Sciatic nerve (tissue), 2 donors: Measurements from ENCODE around the gene PANK2. TPM values are rescaled to one million over a fixed set of nuclear protein-coding genes. Genes with fewer than 3 reads are reported as not detected.
"Not testable (repeated sequence)": the region's sequence is repeated elsewhere in the genome, so short reads cannot be mapped to it uniquely, and the experiment has no call there.

Source experiments
- ATAC-seq: fragments of 200-7000 bp; cut with Tn5 transposase; one replicate; pipeline ENCODE4 v1.9.1; 2020; ENCODE audit warnings: mild to moderate bottlenecking, moderate library complexity
- DNase-seq: peaks from one replicate; pipeline ENCODE4 v3.0.0-alpha.2; 2020; ENCODE audit warnings: low spot score
- intact Hi-C: fragments of 100-400 bp; cut with DNase I; formaldehyde crosslinking; loops from one replicate; pipeline ENCODE4 v1.14.2; 2022
- microRNA-seq: library from miRNA; unstranded; fragments of <30 nt; microRNA quantifications from one replicate; pipeline ENCODE4 v1.2.0, GENCODE V29; 2020
- total RNA-seq: library from RNA; stranded (reverse); fragmentation: NEBNext Ultra II Directional; extraction: Animal tissue kit (Norgen Biotek cat#: 25700); gene quantifications from one replicate; pipeline ENCODE4 v1.2.1, GENCODE V29; 2021
- donor health status: DM: no; HTN: no; CAD: no.
- donor health status: DM: no; HTN: no; CAD: no.

The PANK2 gene
- total RNA-seq, 1 donor from 2014 or later: 48.5 TPM

- DNase-seq (no peak), ATAC-seq (no peak)
- intact Hi-C loops: no loop called here
Measured at GRCh38 chr20:3940905-3941304, 51.7 kb downstream of the PANK2 start.

GRCh38 chr20:3946666-3947065 lies 57.5 kb downstream of the PANK2 start:
- DNase-seq, ATAC-seq, intact Hi-C loops: not testable (repeated sequence)

DNA sequence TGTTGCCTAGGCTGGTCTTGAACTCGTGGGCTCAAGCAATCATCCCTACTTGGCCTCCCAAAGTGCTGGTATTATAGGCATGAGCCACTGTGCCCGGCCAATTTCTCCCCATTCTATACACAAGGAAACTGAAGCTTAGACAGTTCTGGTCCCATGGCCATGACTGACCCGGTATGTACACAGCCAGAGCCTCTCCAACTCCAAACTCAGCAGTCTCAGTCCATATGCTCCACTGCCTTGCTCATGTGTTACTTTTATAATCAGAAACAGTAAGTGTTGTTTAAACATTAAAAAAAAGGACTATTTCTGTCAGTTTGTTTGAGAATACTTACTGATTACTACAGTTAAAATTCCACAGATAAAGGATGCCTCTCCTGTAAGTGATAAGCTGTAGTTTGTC lies 75.5 kb downstream of the PANK2 start:
- ATAC-seq (no peak), DNase-seq (no peak)
- intact Hi-C loops: no loop called here

DNA sequence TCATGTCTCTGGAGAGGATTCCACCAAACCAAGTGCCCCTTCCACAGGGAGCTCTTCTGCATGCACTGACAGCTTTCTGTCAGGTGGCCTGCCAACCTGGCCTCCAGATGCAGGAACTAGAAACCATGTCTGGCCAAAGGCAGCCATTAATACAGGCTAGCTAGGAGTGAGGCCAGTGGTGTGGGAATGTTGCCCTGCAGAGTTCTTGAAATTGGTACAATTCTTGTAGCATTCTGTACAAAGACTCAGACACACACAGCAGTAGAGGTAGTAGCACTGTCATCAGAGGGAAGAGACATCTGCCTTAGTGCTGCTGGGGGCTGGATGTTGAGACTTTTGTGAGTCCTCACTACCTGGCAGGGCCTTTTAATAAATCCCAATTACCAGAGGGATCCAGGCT lies 77.4 kb downstream of the PANK2 start:
- ATAC-seq (no peak), DNase-seq (no peak)
- intact Hi-C loops: no loop called here

DNA sequence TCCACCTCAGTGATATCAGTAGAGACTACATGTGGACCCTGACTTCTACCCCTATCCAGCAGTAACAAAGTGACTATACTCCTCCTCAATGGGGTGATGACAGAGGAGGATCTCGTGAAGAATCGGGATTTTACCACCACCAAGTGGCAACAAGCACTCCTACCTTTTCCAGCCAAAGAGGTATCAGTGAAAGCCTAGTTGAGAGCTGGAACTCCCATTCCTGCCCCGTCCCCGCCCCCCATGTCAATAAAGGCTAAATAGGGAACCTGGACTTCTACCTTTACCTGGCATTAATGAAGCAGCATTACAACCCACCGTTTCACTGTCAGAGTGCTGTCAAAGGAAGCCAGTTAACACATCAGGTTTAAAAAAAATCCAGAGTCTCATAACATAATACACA lies 80.8 kb downstream of the PANK2 start:
- ATAC-seq: no peak
- intact Hi-C loops: no loop called here

DNA sequence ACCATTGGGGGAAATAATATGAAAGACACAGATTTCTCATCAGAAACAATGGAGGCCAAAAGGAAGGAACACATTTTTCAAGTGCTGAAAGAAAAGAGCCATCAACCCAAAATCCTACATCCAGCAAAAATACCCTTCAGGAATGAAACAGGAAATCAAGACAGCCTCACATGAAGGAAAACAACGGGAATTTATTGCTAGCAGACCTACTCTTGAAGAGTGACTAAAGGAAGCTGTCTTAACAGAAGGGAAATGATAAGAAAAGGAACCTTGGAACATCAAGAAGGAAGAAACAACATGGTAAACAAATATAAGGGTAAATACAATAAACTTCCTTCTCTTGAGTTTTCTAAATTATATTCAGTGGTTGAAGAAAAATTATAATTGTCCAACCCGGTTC lies 82.0 kb downstream of the PANK2 start:
- intact Hi-C loops: no loop called here
- no peak for DNase-seq
- no peak for ATAC-seq

More for the DNA sequence above, 80.8 kb downstream of the PANK2 start:
- no peak for DNase-seq

DNA sequence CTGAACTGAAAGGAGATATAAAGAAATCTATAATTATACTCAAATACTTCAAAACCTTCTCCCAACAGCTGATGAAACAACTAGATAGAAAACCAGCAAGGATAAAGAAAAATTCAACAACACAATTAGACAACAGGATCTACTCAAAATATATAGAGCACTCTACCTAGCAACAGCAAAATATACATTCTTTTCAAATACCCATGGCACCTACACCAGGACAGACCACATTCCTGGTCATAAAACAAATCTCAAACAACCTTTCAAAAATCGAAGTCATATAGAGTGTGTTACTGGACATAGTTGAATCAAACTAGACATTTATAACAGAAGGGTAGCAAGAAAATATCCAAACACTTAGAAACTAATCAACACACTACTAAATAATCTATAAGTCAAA lies 83.0 kb downstream of the PANK2 start:
- no peak for DNase-seq
- intact Hi-C loops: no loop called here
- no peak for ATAC-seq

DNA sequence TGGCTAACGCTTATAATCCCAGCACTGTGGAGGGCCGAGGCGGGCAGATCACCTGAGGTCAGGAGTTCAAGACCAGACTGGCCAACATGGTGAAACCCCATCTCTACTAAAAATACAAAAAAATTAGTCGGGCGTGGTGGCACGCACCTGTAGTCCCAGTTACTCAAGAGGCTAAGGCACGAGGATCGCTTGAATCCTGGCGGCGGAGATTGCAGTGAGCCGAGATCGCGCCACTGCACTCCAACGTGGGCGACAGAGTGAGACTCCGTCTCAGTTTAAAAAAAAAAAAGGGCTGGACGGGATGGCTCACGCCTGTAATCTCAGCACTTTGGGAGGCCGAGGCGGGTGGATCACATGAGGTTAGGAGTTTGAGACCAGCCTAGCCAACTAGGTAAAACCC lies 83.4 kb downstream of the PANK2 start:
- ATAC-seq, DNase-seq, intact Hi-C loops: not testable (repeated sequence)

- no peak for ATAC-seq
- intact Hi-C loops: no loop called here
- no peak for DNase-seq
Measured at GRCh38 chr20:3973705-3974104, 84.5 kb downstream of the PANK2 start.

GRCh38 chr20:3976511-3976910 lies 87.3 kb downstream of the PANK2 start:
- DNase-seq: no peak
- no peak for ATAC-seq
- intact Hi-C loops: no loop called here

Small RNA genes within 50 kb of the gene (microRNA-seq; reads per million reads assigned to microRNA genes)
- gene MIR103A2 (not detected), gene MIR103B2 (not detected)

Other genes with a start within 250 kb of the PANK2 start
- not detected for gene GFRA4, start 226.0 kb upstream of the PANK2 start, total RNA-seq
- gene ADAM33, start 207.4 kb upstream of the PANK2 start, total RNA-seq: 117 TPM
- 19.2 TPM for gene SIGLEC1, start 176.8 kb upstream of the PANK2 start, total RNA-seq
- 20.4 TPM for gene HSPA12B, start 156.7 kb upstream of the PANK2 start, total RNA-seq
- 25.7 TPM for gene ADISSP, start 121.6 kb upstream of the PANK2 start, total RNA-seq
- gene SPEF1, start 107.9 kb upstream of the PANK2 start, total RNA-seq: not detected
- gene CENPB, start 102.6 kb upstream of the PANK2 start, total RNA-seq: 71.0 TPM
- 55.2 TPM for gene CDC25B, start 93.1 kb upstream of the PANK2 start, total RNA-seq
- 8.4 TPM for gene AP5S1, start 68.8 kb upstream of the PANK2 start, total RNA-seq
- 37.8 TPM for gene MAVS, start 42.6 kb upstream of the PANK2 start, total RNA-seq
- 37.7 TPM for gene RNF24, start 126.2 kb downstream of the PANK2 start, total RNA-seq